Measurements from ENCODE around the gene BTRC. TPM values are rescaled to one million over a fixed set of nuclear protein-coding genes. Genes with fewer than 3 reads are reported as not detected.

The BTRC gene
- total and polyA plus RNA-seq, 2 experiments from 2014 or later = 8.4 to 11.4 TPM

- H4K20me1 ChIP-seq (ENCODE audit: insufficient read depth) = no peaks in the 10 kb centered on the region
- no peak overlapping the region for H2AFZ ChIP-seq
- no peak overlapping the region for H3K4me3 ChIP-seq
- H3K4me1 ChIP-seq (ENCODE audit: insufficient read depth) = no peaks in the 10 kb centered on the region
- in situ Hi-C loops (cut with MboI) = no loop called here
- no peaks in the 10 kb centered on the region for H3K79me2 ChIP-seq (ENCODE audit: insufficient read depth)
- no peak for DNase-seq
- TF ChIP-seq EZH2 (IDR thresholded peaks at IDR 0.05; ENCODE audit: insufficient read depth, poor library complexity, severe bottlenecking) = no peak
- TF ChIP-seq EZH2phosphoT487 (IDR thresholded peaks at IDR 0.05; ENCODE audit: insufficient read depth, low read depth) = no peak
- H3K9me3 ChIP-seq (ENCODE audit: low read depth) = no peaks in the 10 kb centered on the region
- no peak overlapping the region for H3K9ac ChIP-seq
- H3K9me2 ChIP-seq (ENCODE audit: insufficient read depth) = no peaks in the 10 kb centered on the region
- 76% methylated on average over 7 of the region's 7 CpGs for WGBS, 2 experiments (ENCODE audit: low coverage in 1 of 2, low lambda C conversion rate in 2 of 2, missing lambda C conversion rate in 2 of 2)
- H3K4me2 ChIP-seq (ENCODE audit: unreplicated experiment) = no peak overlapping the region
- H3K27ac ChIP-seq = no peak overlapping the region
- no peaks in the 10 kb centered on the region for H3K36me3 ChIP-seq (ENCODE audit: low read depth)
- H3F3A ChIP-seq (ENCODE audit: insufficient read depth) = no peaks in the 10 kb centered on the region
- H3K27me3 ChIP-seq (replicated peaks; ENCODE audit: insufficient read depth) = no peaks in the 10 kb centered on the region
Measured at GRCh38 chr10:101577121-101577871, 223.3 kb downstream of the BTRC start.

DNA sequence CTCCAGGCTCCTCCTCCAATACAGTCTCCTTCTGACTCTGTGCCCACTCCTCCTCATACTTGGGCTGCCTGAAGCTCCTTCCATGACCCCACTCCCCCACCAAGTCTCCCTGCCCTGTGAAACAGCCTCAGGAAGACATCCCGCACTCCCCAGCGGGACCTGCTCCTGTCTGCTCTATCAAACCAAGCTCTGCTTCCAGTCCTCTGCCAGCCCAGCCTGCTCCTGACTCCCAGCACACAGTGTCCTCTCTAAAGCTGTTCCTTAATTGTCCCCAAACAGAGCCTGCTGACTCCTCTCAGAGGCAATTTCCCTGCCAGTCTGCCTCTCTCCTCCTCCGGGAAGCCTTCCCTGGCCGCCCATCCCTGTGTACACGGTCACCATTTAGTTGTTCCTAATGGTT, 224.2 kb downstream of the BTRC start:
- TF ChIP-seq EZH2phosphoT487 (IDR thresholded peaks at IDR 0.05; ENCODE audit: insufficient read depth, low read depth) (no peak), EZH2 (IDR thresholded peaks at IDR 0.05; ENCODE audit: insufficient read depth, poor library complexity, severe bottlenecking) (no peak)
- Histone ChIP-seq H3F3A (ENCODE audit: insufficient read depth) (no peaks in the 10 kb centered on the region), H3K4me1 (ENCODE audit: insufficient read depth) (no peaks in the 10 kb centered on the region), H3K27me3 (replicated peaks; ENCODE audit: insufficient read depth) (no peaks in the 10 kb centered on the region), H3K9ac (no peak overlapping the region), H3K4me3 (no peak overlapping the region), H3K27ac (no peak overlapping the region), H3K9me2 (ENCODE audit: insufficient read depth) (no peaks in the 10 kb centered on the region), H2AFZ (no peak overlapping the region), H4K20me1 (ENCODE audit: insufficient read depth) (no peaks in the 10 kb centered on the region), H3K9me3 (ENCODE audit: low read depth) (no peaks in the 10 kb centered on the region), H3K36me3 (ENCODE audit: low read depth) (no peaks in the 10 kb centered on the region), H3K4me2 (ENCODE audit: unreplicated experiment) (no peak overlapping the region), H3K79me2 (ENCODE audit: insufficient read depth) (no peaks in the 10 kb centered on the region)
- DNase-seq = no peak
- in situ Hi-C loops (cut with MboI) = no loop called here
- WGBS, 2 experiments (ENCODE audit: low coverage in 1 of 2, low lambda C conversion rate in 2 of 2, missing lambda C conversion rate in 2 of 2) = 98% methylated on average over 5 of the region's 5 CpGs

- DNase-seq = no peak
- Histone ChIP-seq H3K9me2 (ENCODE audit: insufficient read depth) (no peaks in the 10 kb centered on the region), H2AFZ (no peak overlapping the region), H3K36me3 (ENCODE audit: low read depth) (no peaks in the 10 kb centered on the region), H3K4me1 (ENCODE audit: insufficient read depth) (no peaks in the 10 kb centered on the region), H3K27ac (no peak overlapping the region), H3K9ac (no peak overlapping the region), H3K4me3 (no peak overlapping the region), H3K27me3 (replicated peaks; ENCODE audit: insufficient read depth) (no peaks in the 10 kb centered on the region), H3K9me3 (ENCODE audit: low read depth) (no peaks in the 10 kb centered on the region), H3F3A (ENCODE audit: insufficient read depth) (no peaks in the 10 kb centered on the region), H3K4me2 (ENCODE audit: unreplicated experiment) (no peak overlapping the region), H4K20me1 (ENCODE audit: insufficient read depth) (no peaks in the 10 kb centered on the region), H3K79me2 (ENCODE audit: insufficient read depth) (no peaks in the 10 kb centered on the region)
- in situ Hi-C loops (cut with MboI) = no loop called here
- 86% methylated on average over 13 of the region's 13 CpGs for WGBS, 2 experiments (ENCODE audit: low coverage in 1 of 2, low lambda C conversion rate in 2 of 2, missing lambda C conversion rate in 2 of 2)
- no peak for TF ChIP-seq EZH2 (IDR thresholded peaks at IDR 0.05; ENCODE audit: insufficient read depth, poor library complexity, severe bottlenecking)
- no peak for TF ChIP-seq EZH2phosphoT487 (IDR thresholded peaks at IDR 0.05; ENCODE audit: insufficient read depth, low read depth)
Measured at GRCh38 chr10:101578803-101579515, 225.0 kb downstream of the BTRC start.

- H3K27ac ChIP-seq = no peak overlapping the region
- H3K27me3 ChIP-seq (replicated peaks; ENCODE audit: insufficient read depth) = no peaks in the 10 kb centered on the region
- no peaks in the 10 kb centered on the region for H4K20me1 ChIP-seq (ENCODE audit: insufficient read depth)
- no peaks in the 10 kb centered on the region for H3K79me2 ChIP-seq (ENCODE audit: insufficient read depth)
- H3K9me2 ChIP-seq (ENCODE audit: insufficient read depth) = no peaks in the 10 kb centered on the region
- TF ChIP-seq EZH2 (IDR thresholded peaks at IDR 0.05; ENCODE audit: insufficient read depth, poor library complexity, severe bottlenecking) (no peak), EZH2phosphoT487 (IDR thresholded peaks at IDR 0.05; ENCODE audit: insufficient read depth, low read depth) (no peak)
- H3K4me3 ChIP-seq = no peak overlapping the region
- no peaks in the 10 kb centered on the region for H3K4me1 ChIP-seq (ENCODE audit: insufficient read depth)
- no peak overlapping the region for H2AFZ ChIP-seq
- DNase-seq = no peak
- H3F3A ChIP-seq (ENCODE audit: insufficient read depth) = no peaks in the 10 kb centered on the region
- no peaks in the 10 kb centered on the region for H3K9me3 ChIP-seq (ENCODE audit: low read depth)
- no peak overlapping the region for H3K9ac ChIP-seq
- no peaks in the 10 kb centered on the region for H3K36me3 ChIP-seq (ENCODE audit: low read depth)
- WGBS, 2 experiments (ENCODE audit: low coverage in 1 of 2, low lambda C conversion rate in 2 of 2, missing lambda C conversion rate in 2 of 2) = 93 to 94% methylated on average over 12 of the region's 12 CpGs
- H3K4me2 ChIP-seq (ENCODE audit: unreplicated experiment) = no peak overlapping the region
- in situ Hi-C loops (cut with MboI) = no loop called here
Measured at GRCh38 chr10:101579516-101579870, 225.5 kb downstream of the BTRC start.
